NCI-H345 treated with DMSO at 0.1 percent for 48 hours (cell line): ENCODE results near the gene GALNT9.

Experiments used
- DNase-seq: peaks from one replicate; lab custom pipeline; 2025; ENCODE audit not compliant: unreplicated experiment; lab: John Stamatoyannopoulos, UW

Gene GALNT9

GRCh38 chr12:132327336-132328171 lies 1.8 kb downstream of the GALNT9 start:
- no peak for DNase-seq

- DNase-seq: no peak
Measured at GRCh38 chr12:132326646-132327045, 2.7 kb downstream of the GALNT9 start.

- no peak for DNase-seq
Measured at GRCh38 chr12:132325733-132326130, 3.7 kb downstream of the GALNT9 start.

GRCh38 chr12:132324841-132325732 lies 4.3 kb downstream of the GALNT9 start:
- no peak for DNase-seq

- DNase-seq: no peak
Measured at GRCh38 chr12:132324173-132324572, 5.2 kb downstream of the GALNT9 start.

GRCh38 chr12:132323171-132324010 lies 6.0 kb downstream of the GALNT9 start:
- DNase-seq: no peak

- DNase-seq: no peak
Measured at GRCh38 chr12:132322206-132323132, 6.9 kb downstream of the GALNT9 start.

- DNase-seq: no peak
Measured at GRCh38 chr12:132321321-132322118, 7.9 kb downstream of the GALNT9 start.

GRCh38 chr12:132320767-132321211 lies 8.6 kb downstream of the GALNT9 start:
- no peak for DNase-seq

- no peak for DNase-seq
Measured at GRCh38 chr12:132319991-132320570, 9.3 kb downstream of the GALNT9 start.

GRCh38 chr12:132319359-132319950 lies 9.9 kb downstream of the GALNT9 start:
- DNase-seq: no peak

- DNase-seq: no peak
Measured at GRCh38 chr12:132318618-132319033, 10.8 kb downstream of the GALNT9 start.

GRCh38 chr12:132318135-132318534 lies 11.3 kb downstream of the GALNT9 start:
- no peak for DNase-seq

GRCh38 chr12:132317233-132317938 lies 12.0 kb downstream of the GALNT9 start:
- DNase-seq: no peak

GRCh38 chr12:132316497-132317232 lies 12.7 kb downstream of the GALNT9 start:
- no peak for DNase-seq

GRCh38 chr12:132315951-132316350 lies 13.4 kb downstream of the GALNT9 start:
- no peak for DNase-seq

- no peak for DNase-seq
Measured at GRCh38 chr12:132315507-132315906, 13.9 kb downstream of the GALNT9 start.
